Gastroesophageal sphincter (tissue), 3 donors: ENCODE data around the gene MTHFS.

ENCODE experiments used
- POLR2A ChIP-seq, 2 donors: fragments of 450-650 bp; IDR thresholded peaks; one replicate each; pipeline ENCODE4 v1.6.1; 2017; ENCODE audit warnings: antibody characterized with exemption in 2 of 2, mild to moderate bottlenecking in 2 of 2, moderate library complexity in 1 of 2
- POLR2AphosphoS5 ChIP-seq: sonication (generic); formaldehyde crosslinking; IDR thresholded peaks from one replicate; pipeline ENCODE4 v1.6.1; 2017; ENCODE audit warnings: antibody characterized with exemption
- TF ChIP-seq, protein P1 (sequence below), 4 experiments: fragments of 200-600 bp in 2 of 4; fragments of 450-650 bp in 2 of 4; sonication (generic) in 1 of 4; IDR thresholded peaks; one replicate each; pipeline ENCODE4 v1.5.1; 2017 to 2019; ENCODE audit warnings: antibody characterized with exemption in 4 of 4, mild to moderate bottlenecking in 2 of 4, moderate library complexity in 2 of 4

DNA sequence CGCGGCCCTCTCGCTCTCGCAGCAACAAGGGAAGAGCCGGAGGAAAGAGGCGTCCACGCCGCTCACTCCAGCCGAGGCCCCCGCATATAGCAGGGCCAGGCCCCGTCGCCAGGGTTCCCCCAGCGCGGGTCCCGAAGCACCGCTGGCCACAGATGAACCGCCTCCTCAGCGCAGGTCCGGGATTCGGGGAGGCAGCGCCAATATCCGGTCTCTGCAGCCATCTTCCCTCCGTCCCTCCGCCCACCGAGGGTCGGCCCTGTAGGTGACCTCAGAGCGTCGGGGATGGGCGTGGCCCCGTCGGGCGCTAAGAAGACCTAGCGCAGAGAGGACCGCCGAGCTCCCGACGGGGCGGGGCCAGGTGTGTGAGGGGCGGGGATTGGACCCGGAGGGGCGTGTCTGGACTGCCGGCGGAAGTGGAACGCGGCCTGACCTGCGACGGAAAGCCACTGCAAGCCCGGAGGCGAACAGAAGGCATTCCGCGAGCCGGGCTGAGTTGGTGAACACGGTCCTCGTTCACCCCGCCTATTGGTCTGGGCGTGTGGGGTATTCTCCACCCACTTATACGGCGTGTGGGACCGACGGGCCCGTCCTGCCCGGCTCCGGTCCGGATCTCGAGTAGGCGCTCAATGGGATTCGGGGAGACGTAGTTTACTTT is 26.8 kb upstream of the MTHFS start:
- peak; percentile 55 for TF ChIP-seq POLR2A (IDR thresholded peaks at IDR 0.05)
- TF ChIP-seq POLR2AphosphoS5 = peak; percentile 83
- TF ChIP-seq, protein P1, sequence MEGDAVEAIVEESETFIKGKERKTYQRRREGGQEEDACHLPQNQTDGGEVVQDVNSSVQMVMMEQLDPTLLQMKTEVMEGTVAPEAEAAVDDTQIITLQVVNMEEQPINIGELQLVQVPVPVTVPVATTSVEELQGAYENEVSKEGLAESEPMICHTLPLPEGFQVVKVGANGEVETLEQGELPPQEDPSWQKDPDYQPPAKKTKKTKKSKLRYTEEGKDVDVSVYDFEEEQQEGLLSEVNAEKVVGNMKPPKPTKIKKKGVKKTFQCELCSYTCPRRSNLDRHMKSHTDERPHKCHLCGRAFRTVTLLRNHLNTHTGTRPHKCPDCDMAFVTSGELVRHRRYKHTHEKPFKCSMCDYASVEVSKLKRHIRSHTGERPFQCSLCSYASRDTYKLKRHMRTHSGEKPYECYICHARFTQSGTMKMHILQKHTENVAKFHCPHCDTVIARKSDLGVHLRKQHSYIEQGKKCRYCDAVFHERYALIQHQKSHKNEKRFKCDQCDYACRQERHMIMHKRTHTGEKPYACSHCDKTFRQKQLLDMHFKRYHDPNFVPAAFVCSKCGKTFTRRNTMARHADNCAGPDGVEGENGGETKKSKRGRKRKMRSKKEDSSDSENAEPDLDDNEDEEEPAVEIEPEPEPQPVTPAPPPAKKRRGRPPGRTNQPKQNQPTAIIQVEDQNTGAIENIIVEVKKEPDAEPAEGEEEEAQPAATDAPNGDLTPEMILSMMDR (IDR thresholded peaks at IDR 0.05) = peak in 1 of 4 experiments; percentile 15
